HG03066 (cell line): Measurements from ENCODE around the gene DEDD2.
A peak's percentile ranks its signal among the peaks of the same experiment; 100 is the strongest.

Source experiments
- ATAC-seq: cut with Tn5 transposase; IDR thresholded peaks from one replicate; pipeline ENCODE4 v1.9.1; 2021; ENCODE audit warnings: low read depth; ENCODE audit not compliant: unreplicated experiment

DEDD2 gene

GRCh38 chr19:42200116-42200715, 17.3 kb downstream of the DEDD2 start:
- no peak for ATAC-seq

DNA sequence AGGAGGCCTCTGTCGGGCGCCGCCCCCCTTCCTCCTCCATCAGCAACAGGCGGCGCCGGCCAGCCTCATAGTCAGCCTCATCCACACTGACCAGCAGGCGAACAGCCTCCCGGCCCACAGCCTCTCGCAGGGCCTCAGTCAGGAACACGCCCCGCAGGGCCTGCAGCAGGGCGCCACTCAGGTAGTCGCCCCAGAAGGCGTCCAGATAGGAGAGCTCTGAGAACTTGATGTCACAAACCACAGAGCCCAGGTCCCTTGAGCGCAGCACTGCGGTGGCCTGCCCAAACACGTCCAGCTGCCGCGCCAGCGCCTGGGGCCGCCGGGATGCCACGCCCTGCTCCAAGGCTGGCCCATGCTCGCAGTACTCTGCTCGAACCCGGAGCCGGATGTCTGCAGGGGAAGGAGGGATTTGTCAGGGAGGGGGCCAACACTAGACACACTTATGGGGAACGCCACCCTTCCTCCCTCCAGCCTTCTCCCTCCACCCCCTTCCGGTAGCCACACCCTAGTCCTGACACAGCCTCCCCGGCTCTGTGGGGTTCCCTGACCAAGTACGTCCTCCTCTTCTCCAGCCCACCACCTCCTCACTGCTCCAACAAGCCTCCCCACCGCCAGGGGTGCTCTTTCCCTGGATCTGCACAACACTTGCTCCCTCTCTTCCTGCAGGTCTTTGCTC, 17.9 kb downstream of the DEDD2 start:
- ATAC-seq: peak; percentile 44

DNA sequence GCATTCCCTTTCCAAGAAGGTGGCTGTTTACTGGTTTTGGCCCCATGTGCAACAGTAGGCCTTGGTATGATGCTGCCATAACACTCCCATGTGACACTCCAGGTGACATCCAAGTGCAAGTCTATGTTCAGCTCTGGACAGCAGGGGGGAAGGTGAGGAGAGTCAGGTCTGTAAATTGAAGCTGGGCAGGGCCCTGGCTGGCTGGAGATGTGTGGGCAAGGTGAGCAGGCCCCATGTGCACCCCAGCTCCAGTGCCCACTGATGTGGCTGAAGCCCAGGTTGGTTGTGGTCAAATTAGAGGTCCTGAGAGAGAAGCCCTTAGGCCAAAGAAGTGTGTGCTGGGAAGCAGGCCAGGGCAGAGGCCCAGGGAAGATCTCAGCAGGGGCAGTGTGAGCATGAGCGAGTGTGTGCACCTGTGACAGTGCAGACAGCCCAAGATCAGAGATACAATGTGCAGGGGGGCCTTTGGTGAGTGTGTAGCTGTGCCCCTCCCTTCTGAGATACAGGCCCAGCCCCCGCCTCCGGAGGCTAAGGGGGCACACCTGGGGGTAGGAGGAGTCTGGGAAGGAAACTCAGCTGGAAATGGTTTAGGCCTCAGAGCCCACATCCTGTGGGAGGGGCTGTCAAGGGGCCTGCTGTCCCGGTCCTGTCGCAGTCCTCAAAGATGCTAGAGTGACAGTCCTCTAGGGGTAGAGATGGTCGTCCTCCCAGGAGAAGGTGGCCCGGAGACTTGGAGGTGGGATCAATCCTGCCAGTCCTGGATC, 18.6 kb downstream of the DEDD2 start:
- peak; percentile 43 for ATAC-seq

GRCh38 chr19:42197375-42197817, 20.1 kb downstream of the DEDD2 start:
- no peak for ATAC-seq

GRCh38 chr19:42196011-42197001, 21.2 kb downstream of the DEDD2 start:
- ATAC-seq: no peak

DNA sequence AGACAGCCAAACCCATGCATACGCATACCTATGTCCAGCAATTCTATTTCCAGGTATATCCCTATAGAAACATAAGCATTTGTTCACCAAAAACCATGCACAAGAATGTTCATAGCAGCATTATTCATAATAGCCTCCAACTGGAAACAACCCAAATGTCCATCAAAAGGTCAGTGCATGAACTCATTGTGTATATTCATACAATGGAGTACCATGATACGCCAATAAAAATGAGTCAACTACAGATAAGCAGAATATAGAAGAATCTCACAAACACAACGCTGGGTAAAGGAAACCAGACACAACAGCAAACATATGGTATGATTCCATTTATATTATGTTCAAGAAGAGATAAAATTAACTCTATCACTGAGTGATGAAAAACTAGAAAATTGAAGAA, 23.8 kb downstream of the DEDD2 start:
- ATAC-seq: no peak

DNA sequence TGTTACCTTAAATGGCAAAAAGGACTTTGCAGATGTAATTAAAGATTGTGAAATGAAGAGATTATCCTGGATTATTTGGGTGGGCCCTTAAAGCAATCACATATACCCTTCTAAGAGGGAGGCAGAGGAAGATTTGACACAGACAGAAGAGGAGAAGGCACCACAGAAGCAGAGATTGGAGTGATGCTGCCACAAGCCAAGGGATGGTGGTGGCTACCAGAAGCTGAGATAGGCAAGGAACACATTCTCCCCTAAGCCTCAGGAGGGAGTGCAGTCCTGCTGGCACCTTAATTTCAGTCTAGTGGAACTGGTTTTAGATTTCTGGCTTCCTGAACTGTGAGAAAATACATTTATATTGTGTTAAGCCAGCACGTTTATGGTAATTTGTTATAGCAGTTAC, 24.2 kb downstream of the DEDD2 start:
- ATAC-seq: no peak

- ATAC-seq: no peak
Observed at GRCh38 chr19:42191855-42192254, 25.6 kb downstream of the DEDD2 start.

DNA sequence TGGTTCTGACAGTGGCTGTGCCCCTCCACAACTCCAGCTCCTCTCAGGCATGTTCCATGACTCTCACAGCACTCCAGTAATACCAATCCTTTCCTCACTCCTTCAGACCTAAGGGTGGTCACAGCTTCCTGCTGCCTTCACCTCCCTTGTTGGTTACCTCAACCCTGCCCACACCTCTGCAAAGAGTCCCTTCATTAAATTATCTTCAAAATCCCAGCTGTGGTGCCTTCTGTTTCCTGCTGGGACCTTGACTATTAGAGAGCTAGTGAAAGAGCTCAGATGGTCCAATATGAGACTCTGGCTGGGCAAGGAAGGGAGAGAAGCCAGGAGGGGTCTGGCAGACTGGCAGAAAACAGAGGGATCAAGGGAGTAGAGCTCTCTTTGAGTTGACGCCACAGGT, 26.1 kb downstream of the DEDD2 start:
- no peak for ATAC-seq

GRCh38 chr19:42189133-42189532, 28.3 kb downstream of the DEDD2 start:
- no peak for ATAC-seq

GRCh38 chr19:42188665-42189064, 28.8 kb downstream of the DEDD2 start:
- no peak for ATAC-seq

GRCh38 chr19:42185277-42185676, 32.2 kb downstream of the DEDD2 start:
- ATAC-seq: no peak

- no peak for ATAC-seq
Observed at GRCh38 chr19:42184401-42184861, 33.0 kb downstream of the DEDD2 start.

DNA sequence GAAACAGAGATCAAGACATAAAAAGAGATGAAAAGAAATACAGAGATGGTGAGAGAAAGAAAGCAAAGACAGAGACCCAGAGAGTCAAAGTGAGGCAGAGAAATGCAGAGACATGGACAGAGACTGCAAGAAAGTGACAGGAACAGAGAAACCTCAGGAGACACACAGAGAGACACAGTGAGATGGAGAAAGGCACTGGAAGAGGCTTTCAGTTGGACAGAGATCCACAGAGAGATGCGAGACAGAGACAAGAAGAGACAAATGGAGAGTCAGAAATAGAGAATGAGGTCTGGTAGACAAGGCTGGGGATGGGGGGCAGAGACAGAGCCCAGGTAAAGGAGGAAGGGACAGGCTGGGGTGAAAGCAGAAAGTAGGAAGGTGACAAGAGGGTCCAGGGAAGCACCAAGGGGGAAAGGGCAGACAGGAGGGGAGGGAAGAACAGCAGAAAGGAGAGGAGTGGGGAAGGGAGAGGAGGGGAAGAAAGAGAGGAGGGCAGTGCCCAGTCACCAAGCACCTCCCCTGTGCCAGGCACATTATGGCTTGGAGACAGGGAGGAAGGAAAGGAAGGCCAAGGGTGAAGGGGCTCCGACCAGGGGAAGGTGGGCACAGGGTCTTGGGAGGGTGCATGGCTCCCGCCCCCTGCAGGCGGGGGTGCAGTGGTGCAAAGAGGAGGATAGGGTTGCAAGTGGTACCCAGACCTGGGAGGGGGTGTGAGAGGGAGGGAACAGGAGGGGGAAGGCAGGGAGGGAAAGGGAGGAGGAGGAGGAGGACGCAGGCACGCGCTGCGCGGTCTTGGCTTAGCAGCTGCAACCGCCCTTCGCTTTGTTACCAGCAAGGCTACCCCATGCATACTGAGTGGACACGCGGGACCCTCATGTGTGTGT, 38.4 kb downstream of the DEDD2 start:
- no peak for ATAC-seq

- no peak for ATAC-seq
Observed at GRCh38 chr19:42177686-42178019, 39.8 kb downstream of the DEDD2 start.

DNA sequence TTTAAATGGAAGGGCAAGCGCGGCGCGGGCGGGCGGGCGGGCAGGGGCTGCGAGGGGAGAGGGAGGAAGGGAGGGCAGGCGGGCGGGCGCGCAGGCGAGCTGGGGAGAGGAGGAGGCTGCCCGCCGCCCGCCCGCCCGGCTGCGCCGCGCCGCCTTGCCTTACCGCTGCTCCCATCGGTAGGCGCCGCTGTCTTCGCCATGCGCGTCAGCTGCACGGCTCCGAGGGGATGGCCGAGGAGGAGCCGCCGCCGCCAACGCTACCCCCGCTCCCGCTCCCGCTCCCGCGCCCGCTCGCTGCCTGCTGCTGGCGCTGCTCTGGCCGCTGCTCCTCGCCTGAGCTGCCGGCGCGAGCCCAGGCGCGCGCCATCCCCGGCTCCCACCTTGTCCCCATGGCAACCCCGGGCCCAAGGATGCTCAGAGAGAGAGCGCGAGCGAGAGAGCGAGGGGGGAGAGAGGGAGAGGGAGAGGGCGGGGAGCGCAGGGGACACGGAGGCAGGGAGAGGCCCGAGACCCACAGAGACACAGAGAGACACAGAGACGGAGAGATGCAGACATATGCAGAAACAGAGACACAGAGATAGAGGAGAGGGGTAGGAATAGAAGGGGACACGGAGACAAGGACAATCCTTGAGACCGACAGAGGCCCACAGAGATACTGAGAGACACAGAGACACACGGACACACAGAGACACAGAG, 40.3 kb downstream of the DEDD2 start:
- ATAC-seq: no peak

DNA sequence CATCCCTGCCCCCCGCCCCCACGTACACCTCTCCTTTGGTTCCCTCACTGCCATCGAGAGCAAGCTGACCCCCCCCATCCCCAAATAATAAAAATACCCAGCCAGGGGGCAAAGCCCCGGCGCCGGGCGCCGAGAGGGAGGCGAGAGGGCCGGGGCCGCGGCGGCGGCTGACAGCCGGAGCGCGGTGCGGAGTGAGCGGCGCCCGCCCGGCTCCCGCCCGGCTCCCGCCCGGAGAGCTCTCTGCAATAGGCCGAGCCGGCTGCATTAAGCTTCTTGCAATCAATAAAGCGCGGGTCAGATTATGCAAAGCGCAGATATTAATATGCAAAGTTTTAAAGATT, 40.9 kb downstream of the DEDD2 start:
- no peak for ATAC-seq

GRCh38 chr19:42175952-42176648, 41.4 kb downstream of the DEDD2 start:
- ATAC-seq: no peak
